GM21528 (cell line): ENCODE measurements around the gene SRRD.
"Not testable (repeated sequence)": the region's sequence is repeated elsewhere in the genome, so short reads cannot be mapped to it uniquely, and the experiment has no call there.

Source experiments
- ATAC-seq: cut with Tn5 transposase; IDR thresholded peaks from one replicate; pipeline ENCODE4 v1.9.1; 2021; ENCODE audit warnings: mild to moderate bottlenecking, moderate library complexity; ENCODE audit not compliant: unreplicated experiment, low FRiP score

Gene SRRD

DNA sequence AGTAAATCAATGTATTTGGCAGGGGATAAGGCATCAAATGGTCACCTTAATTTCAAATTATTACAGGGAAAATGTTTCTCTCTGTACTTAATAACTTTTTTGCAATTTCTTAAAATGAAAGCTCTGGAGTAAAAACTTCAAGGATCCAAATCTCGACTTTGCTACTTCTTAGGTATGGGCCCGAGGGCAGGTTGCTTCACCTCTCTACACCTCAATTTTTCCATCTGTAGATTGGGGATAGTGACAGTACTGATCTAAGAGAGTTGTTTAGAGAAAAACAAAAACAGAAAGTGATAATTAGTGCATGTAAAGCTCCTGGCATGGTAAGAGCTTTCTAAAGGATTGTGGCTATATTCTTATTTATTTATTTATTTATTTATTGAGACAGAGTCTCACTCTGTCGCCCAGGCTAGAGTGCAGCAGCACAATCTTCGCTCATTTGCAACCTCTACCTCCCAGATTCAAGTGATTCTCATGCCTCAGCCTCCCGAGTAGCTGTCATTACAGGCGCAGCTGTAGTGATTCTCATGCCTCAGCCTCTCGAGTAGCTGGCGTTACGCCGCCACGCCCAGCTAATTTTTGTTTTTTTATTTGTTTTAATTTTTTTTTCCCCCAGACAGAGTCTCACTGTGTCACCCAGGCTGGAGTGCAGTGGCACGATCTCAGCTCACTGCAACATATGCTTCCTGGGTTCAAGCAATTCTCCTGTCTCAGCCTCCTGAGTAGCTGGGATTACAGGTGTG is 30.9 kb downstream of the SRRD start:
- ATAC-seq, result no peak

DNA sequence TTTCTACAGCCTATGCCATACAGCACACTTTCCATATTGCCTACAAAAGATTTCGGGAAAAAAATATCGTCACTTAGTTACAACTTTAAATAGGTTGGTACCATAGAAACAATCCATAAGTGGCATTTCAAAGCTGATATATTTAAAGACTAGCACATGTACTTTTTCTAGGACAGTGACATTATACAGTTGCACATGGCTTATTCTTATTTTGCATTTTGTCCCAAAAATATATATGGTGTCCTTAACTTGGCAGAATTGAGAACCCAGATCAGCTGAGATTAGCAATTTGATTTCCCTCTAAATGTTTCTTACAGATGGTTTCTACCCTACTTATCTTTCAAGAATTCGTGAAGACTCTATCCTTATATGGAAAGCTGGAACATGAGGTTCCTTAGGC is 32.3 kb downstream of the SRRD start:
- ATAC-seq, result no peak

DNA sequence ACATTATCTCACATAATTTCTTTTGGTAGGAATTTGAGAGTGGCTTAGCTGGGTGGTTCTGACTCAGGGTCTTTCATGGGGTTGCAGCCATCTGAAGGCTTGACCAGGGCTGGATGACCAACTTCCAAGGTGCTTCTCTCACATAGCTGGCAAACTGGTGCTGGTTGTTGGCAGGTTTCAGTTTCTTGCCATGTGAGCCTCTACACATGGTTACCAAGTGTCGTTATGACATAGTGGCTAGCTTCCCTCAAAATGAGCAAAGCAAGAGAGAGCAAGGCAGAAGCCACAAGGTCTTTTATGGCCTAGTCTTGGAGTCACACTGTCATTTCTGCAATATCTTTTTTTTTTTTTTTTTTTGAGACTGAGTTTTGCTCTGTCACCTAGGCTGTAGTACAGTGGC is 32.8 kb downstream of the SRRD start:
- no peak for ATAC-seq

DNA sequence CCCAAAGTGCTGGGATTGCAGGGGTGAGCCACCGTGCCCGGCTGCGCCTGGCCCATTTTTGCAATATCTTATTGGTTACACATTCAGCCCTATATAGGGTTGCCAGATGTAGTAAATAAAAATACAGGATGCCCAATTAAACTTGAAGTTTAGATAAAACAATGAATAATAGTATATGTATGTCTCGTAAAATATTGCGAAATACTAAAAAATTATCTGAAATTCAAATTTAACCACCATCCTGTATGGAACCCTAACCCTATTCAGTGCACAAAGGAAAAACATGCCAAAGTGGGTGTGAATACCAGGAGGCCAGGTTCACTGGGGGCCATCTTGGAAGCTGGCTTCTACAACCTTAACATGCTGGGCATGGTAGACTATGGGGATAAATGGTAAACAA is 33.8 kb downstream of the SRRD start:
- no peak for ATAC-seq

DNA sequence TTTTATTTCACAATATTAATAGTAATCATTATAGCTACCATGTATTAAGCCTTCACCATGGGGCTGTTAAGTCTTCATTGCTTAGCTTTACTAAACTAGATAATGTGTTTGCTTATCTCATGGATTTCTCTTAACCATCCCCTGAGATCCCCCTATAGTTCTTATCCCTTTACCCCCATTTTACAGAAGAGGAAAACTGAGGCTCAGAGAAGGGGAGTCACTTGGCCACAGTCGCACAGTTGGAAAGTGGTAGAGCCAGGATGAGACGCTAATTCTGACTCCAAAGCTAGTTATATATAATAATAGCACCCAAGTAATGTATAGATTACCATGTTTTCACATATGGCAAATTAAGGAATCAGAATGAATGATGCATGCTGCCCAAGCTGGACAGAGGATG is 38.3 kb downstream of the SRRD start:
- ATAC-seq, result no peak

DNA sequence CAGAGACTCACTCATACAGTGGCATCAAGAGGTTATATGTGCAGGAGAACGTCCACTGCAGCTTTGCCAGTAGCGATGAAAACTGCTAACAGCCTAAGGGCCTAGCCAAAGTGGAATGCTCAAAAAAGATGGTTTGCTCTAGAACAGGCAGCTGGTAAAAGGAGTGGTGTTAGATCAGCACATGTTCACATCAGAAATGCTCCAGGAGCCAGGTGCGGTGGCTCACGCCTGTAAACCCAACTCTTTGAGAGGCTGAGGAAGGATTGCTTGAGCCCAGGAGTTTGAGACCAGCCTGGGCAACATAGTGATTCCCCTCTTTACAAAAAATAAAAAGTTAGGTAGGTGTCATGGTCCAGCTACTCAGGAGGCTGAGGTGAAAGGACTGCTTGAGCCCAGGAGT is 38.9 kb downstream of the SRRD start:
- ATAC-seq, result no peak

DNA sequence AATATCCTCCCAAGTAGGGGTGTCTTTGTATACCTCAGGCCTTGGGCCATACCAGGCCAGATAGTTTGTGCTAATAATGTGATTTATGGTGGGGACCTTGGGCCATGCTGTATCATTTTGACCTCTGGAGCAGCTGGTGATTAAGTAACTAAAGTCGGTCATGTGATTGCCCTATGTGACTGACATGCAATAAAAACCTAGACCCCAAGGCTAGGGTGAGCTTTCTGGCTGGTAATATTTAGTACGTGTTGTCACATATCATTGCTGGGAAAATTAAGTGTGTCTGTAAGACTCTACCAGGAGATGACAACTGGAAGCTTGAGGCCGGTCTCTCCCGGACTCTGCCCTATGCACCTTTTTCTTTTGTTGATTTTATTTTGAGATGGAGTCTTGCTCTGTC is 41.2 kb downstream of the SRRD start:
- no peak for ATAC-seq

DNA sequence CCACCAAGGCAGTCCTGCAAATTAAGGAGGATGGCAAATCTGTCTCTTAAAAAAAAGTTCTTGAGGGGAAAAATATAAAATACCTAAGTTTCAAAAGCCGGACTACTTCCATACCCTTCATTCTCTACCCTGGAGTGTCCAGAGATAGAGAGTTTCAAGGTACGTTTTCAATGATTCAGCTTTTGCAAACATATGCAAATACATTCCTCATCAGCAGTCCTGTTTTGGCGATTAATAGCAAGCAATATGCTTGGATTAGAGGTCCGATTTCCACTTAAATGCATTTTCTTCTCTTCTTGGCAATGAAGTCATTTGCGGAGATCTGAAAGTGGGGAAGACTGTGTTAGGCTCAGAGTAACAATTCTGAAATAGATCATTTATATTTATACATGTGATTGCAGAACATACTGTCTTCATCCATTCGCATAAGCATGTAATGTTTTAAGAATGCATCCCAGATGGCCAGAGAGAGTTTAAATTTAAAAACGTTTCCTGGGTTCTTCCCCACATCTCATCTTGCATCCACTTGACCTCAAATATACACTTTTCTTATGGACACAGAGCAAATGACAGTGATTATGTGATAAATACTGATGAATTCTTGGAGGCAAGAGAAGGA is 42.4 kb downstream of the SRRD start:
- no peak for ATAC-seq

DNA sequence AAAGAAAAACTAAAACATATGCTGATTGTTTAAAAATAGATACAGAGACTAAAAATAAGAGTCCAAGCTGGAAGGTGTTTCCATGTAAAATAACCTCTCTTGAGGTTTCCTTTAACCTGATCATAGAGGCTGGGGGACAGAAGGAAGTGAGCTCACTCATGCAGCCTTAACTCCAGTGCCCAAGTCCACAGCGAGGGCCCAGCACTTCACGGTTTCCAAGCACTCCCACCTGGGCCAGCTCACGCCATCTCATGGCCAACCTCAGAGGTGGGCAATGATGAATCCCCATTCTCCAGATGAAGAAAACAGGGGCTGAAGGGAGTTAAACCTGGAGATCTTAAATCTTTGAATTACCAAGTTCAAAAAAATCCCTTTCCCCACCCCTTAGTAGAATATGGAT is 43.5 kb downstream of the SRRD start:
- ATAC-seq, result no peak

DNA sequence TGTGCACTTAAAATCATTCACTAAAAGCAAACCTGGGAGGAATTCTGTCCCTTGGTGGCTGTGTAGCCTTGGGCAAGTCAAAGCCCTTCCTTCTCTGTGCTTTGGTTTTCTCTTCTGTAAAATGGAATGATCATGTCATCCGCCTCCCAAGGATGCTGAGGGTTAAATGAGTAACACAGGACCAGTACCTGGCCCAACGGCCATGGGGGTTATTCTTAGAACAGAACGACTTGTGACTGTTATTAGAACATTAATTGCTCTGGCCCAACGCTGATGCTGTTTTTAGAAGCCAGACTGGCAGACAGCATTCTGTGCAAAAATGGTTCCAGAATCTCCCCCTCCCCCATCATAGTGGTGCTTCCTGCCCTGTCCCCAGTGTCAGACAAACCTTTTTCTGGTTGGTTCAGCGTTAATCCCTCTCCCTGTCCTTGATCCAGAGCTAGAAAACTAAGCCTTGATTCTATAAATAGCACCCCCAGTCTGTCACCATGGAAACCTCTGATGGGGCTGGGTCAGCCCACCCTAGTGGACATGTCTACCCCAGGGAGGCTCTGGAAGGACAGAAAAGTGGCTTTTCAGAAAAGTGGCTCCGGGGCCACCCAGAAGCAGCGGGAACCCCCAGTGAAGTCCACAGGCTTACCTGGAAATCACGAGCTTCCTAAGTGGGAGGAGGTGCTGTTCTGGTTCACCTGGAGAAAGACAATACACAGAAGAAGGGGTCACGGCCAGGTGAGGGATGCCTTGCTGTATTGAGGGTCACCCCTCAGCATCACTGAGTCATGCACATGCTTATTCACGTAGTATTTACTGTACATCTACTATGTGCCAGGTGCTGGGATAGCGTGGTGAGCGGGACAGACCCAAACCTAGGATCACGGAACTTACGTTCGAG is 44.1 kb downstream of the SRRD start:
- no peak for ATAC-seq

DNA sequence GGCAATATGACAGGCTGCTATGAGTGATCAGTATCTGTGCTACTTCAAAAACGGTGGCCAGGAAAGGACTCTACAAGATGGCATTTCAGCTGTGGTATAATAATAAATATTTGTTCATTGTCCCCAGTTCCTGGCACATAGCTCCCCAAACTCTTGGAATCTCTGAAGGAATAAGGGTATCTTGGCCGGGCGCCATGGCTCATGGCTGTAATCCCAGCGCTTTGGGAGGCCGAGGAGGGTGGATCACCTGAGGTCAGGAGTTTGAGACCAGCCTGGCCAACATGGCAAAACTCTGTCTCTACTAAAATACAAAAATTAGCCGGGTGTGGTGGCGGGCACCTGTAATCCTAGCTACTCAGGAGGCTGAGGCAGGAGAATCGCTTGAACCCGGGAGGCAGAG is 44.8 kb downstream of the SRRD start:
- ATAC-seq, result not testable (repeated sequence)

DNA sequence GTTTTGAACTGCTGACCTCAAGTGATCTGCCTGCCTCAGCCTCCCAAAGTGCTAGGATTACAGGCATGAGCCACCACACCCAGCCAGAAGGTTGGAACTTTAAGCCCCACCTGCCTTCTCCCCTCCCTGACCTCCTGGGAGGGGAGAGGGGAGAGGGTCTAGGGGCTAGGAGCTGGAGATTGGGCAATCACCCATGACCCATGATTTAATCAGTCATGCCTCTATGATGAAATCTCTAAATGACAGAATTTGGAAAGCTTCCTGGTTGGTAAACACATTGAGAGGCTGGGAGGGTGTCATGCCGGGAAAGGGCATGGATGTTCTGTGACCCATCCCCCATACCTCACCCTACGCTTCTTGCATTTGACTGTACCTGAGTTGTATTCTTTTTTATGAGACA is 45.7 kb downstream of the SRRD start:
- no peak for ATAC-seq

DNA sequence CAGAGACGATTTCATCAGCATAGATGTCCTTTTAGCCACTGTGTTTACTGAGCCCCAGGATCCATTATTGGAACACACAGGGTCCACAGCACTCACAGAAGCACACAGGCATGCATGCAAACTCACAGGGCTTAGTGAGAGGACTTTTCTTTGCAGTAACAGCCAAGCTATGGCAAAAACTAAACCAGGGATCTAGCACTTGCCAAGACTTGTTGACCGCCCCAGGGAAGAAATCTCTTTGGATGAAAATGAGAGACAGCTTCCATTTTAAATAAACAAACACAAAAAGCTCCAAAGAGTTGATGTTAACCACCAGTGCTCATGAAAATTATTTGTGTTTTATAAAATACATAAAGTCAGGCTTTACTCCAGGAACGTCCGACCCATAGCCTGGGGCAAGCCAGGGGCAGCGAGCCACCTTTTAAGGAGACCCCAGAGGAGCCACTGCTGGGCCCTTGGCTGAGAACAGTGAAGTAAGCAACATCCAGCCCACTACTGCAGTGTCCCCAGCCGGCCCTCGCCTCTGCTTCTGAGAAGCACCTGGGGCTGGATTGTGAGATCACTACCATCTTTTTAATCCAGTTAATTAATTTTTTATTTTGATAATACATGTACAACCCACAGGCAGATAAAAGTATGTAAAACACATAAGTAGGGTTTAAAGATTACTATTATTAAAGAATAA is 50.6 kb downstream of the SRRD start:
- ATAC-seq, result no peak

DNA sequence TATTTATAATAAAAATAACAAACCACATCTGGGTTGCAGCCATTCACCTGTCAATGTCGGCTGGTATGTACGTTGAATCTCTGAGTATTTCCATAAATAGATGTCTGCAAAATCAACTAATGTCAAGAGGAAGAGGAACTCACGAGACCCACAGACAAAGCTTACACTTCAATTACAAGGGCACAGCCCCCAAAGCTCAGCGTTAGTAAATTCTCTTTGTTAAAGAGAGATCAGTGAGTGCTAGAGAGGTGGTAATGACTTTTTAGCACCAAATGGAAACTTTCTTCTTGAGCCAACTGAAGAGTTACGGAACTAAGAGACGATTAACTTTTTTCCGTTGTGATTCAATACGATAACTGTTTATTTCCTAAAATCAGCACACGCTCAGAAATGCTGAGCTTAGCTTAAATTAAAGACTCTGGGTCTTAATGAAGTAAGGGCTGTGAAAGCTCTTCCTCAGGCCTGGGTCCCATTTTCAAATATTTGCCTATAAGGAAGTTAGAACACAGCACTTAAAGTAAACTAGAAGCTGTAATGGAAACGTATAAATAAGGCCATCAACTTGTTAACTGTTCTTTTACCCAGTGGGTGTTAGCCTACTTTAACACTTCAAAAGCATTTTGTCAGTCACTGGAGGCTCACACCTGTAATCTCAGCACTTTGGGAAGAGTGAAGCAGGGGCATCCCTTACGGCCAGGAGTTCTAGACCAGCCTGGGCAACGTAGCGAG is 51.4 kb downstream of the SRRD start:
- no peak for ATAC-seq

DNA sequence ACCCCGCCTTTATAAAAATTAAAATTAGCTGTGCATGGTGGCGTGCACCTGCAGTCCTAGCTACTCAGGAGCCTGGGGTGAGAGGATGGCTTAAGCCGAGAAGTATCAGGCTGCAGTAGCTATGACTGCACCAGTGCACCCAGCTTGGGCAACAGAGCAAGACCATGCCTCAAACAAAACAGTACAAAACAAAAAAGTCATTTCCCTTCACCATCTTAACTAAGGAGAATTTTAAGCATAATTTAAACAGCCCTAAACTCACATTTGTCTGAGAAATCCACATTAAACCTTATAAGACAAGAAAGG is 51.9 kb downstream of the SRRD start:
- no peak for ATAC-seq

DNA sequence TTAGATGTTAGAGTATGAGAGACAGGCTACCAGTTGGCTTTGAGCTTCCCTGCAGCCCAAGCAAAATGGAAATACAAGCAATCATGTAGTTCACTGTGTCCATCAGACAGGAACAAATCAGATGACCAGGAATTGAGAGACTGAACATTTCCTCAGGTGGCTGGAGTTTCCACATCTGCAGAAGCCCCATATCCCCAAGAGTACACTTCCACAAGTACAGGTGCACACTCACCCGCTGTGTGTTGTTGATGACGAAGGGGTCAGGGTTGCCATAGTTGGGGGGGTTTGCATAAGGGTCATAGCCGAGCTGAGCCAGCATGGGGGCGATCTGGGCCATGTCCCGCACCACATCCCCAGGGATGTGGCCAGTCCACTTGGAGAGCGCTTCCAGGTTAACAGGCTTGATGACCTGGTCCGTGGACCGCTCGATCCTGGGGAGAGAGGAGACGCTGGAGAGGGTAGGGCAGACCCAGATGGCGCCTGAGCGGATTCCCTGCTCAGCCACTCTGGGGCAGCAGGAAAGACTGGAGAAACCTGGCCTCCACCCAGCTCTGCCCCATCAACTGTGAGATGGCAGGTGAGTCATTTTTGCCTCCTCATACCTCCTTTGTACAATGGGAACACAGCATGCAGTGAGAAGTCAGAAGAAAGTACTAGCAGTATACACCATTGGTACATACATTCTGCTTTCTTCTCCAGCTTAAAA is 52.5 kb downstream of the SRRD start:
- ATAC-seq, result no peak

DNA sequence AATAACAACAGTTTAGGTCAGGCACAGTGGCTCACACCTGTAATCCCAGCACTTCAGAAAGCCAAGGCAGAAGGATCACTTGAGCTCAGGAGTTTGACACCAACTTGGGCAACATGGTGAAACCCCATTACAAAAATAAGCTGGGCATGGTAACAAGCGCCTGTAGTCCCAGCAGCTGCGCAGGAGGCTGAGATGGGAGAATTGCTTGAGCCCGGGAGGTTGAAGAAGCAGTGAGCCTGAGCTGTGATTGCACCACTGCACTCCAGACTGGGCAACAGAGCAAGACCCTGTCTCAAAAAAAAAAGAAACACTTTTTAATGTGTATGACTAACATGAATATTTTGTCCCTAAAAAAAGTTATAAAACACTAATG is 53.1 kb downstream of the SRRD start:
- no peak for ATAC-seq

DNA sequence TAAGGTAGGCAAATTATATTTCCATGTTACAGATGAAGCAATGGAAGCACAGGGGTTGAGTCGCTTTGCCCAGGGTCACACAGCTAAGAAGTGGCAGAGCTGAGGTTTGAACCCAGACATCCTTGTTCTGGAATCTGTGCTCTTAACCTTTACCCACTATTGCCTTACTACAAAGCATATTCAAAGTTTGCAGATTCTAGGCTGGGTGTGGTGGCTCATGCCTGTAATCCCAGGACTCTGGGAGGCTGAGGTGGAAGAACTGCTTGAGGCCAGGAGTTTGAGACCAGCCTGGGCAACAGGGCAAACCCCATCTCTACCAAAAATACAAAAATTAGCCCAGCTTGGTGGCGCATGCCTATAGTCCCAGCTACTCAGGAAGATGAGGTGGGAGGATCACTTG is 56.4 kb downstream of the SRRD start:
- ATAC-seq, result no peak

DNA sequence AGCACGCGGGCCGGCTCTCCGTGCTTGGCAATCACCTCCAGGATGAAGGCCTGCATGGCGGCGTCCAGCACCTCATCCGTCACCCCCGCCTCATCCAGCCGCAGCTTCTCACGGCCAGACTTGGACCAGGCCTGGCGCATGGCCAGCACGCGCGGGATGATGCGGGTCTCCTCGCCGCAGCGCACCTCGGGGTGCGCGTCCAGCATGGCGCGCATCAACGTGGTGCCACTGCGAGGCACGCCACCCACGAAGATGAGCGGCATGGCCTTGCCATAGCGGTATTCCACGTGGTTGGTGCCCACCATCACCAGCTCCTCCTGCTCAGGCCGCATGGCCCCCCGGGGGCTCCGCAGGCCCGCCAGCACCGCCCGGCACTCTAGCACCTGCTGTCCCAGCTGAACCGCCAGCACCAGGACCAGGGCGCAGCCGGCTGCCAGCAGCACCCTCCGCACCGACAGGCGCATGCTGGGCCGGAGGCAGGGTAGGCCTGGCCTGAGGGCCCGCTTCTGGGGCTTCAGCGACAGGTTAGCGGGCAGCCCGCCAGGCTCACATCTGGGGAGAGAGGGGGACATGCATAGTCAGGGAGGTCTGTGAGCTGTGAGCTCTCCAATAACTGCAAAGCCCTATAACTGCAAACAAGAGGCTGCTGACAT is 57.6 kb downstream of the SRRD start:
- ATAC-seq, result no peak
